WTC11 (cell line): Measurements from ENCODE around the gene CRTC2. TPM values are rescaled to one million over a fixed set of nuclear protein-coding genes. Genes with fewer than 3 reads are reported as not detected.

ENCODE experiments used
- AFF4 ChIP-seq: sonication (generic); formaldehyde crosslinking; IDR thresholded peaks from 2 replicates; pipeline ENCODE4 v1.8.1; 2023; ENCODE audit warnings: mild to moderate bottlenecking, missing genetic modification reagents, borderline replicate concordance
- ARID4B ChIP-seq: sonication (generic); formaldehyde crosslinking; IDR thresholded peaks from 2 replicates; pipeline ENCODE4 v1.8.0; 2023; ENCODE audit warnings: missing genetic modification reagents, mild to moderate bottlenecking, borderline replicate concordance
- CBFB ChIP-seq: sonication (generic); formaldehyde crosslinking; IDR thresholded peaks from 2 replicates; pipeline ENCODE4 v1.8.1; 2022; ENCODE audit warnings: mild to moderate bottlenecking, low read depth, missing genetic modification reagents
- ESRRA ChIP-seq: sonication (generic); formaldehyde crosslinking; IDR thresholded peaks from 2 replicates; pipeline ENCODE4 v1.8.1; 2022; ENCODE audit warnings: mild to moderate bottlenecking, missing genetic modification reagents, borderline replicate concordance
- GRHL2 ChIP-seq: fragments of 250-450 bp; sonication (Bioruptor Pico); IDR thresholded peaks from 2 replicates; pipeline ENCODE4 v1.8.0; 2022; ENCODE audit warnings: mild to moderate bottlenecking, moderate library complexity; ENCODE audit not compliant: insufficient replicate concordance, severe bottlenecking
- GTF2I ChIP-seq: fragments of 250-450 bp; sonication (Bioruptor Pico); conservative IDR thresholded peaks from 2 replicates; pipeline ENCODE4 v1.4.0; 2021; ENCODE audit warnings: mild to moderate bottlenecking
- IRF1 ChIP-seq: sonication (generic); formaldehyde crosslinking; IDR thresholded peaks from 2 replicates; pipeline ENCODE4 v1.8.0; 2023; ENCODE audit warnings: missing genetic modification reagents
- IRF2 ChIP-seq: sonication (generic); formaldehyde crosslinking; IDR thresholded peaks from 2 replicates; pipeline ENCODE4 v1.8.0; 2022; ENCODE audit warnings: low read depth, missing genetic modification reagents, borderline replicate concordance
- MAX ChIP-seq: sonication (generic); formaldehyde crosslinking; IDR thresholded peaks from 2 replicates; pipeline ENCODE4 v1.8.0; 2022; ENCODE audit warnings: mild to moderate bottlenecking, missing genetic modification reagents
- MLX ChIP-seq: sonication (generic); formaldehyde crosslinking; IDR thresholded peaks from 2 replicates; pipeline ENCODE4 v1.8.1; 2023; ENCODE audit warnings: mild to moderate bottlenecking, missing genetic modification reagents, moderate library complexity
- MYBL2 ChIP-seq: sonication (generic); formaldehyde crosslinking; IDR thresholded peaks from 2 replicates; pipeline ENCODE4 v1.8.1; 2023; ENCODE audit warnings: mild to moderate bottlenecking, moderate library complexity, missing genetic modification reagents
- NR3C1 ChIP-seq: sonication (generic); formaldehyde crosslinking; conservative IDR thresholded peaks from 2 replicates; pipeline ENCODE4 v1.8.1; 2023; ENCODE audit warnings: low read depth, mild to moderate bottlenecking, missing genetic modification reagents
- PRRX2 ChIP-seq: fragments of 250-450 bp; sonication (Bioruptor Pico); IDR thresholded peaks from 2 replicates; pipeline ENCODE4 v1.8.0; 2021; ENCODE audit warnings: mild to moderate bottlenecking
- STAT6 ChIP-seq: sonication (generic); formaldehyde crosslinking; conservative IDR thresholded peaks from 2 replicates; pipeline ENCODE4 v1.8.1; 2023; ENCODE audit warnings: mild to moderate bottlenecking, low read depth, missing genetic modification reagents, moderate library complexity
- ZNF219 ChIP-seq: sonication (generic); formaldehyde crosslinking; IDR thresholded peaks from 2 replicates; pipeline ENCODE4 v1.8.0; 2023; ENCODE audit warnings: missing genetic modification reagents, mild to moderate bottlenecking, borderline replicate concordance
- ZNF232 ChIP-seq: sonication (generic); formaldehyde crosslinking; IDR thresholded peaks from 2 replicates; pipeline ENCODE4 v1.8.0; 2022; ENCODE audit warnings: mild to moderate bottlenecking, missing genetic modification reagents
- ZNF263 ChIP-seq: sonication (generic); formaldehyde crosslinking; IDR thresholded peaks from 2 replicates; pipeline ENCODE4 v1.8.1; 2022; ENCODE audit warnings: low read depth, mild to moderate bottlenecking, moderate library complexity, missing genetic modification reagents
- ZNF281 ChIP-seq: sonication (generic); formaldehyde crosslinking; IDR thresholded peaks from 2 replicates; pipeline ENCODE4 v1.8.0; 2023; ENCODE audit warnings: mild to moderate bottlenecking, missing genetic modification reagents
- ZNF425 ChIP-seq: fragments of 250-450 bp; sonication (Bioruptor Pico); conservative IDR thresholded peaks from 2 replicates; pipeline ENCODE4 v1.9.0; 2021; ENCODE audit warnings: mild to moderate bottlenecking
- total RNA-seq: library from RNA; stranded (reverse); gene quantifications from 3 replicates; pipeline ENCODE4 v1.2.3, GENCODE V29; 2021

CRTC2 gene
- total RNA-seq, 1 experiment from 2014 or later, result 43.7 TPM

- no peak for TF ChIP-seq ZNF219 (CRISPR knock-in tag)
- no peak for TF ChIP-seq PRRX2 (CRISPR knock-in tag)
- no peak for TF ChIP-seq ESRRA (CRISPR knock-in tag)
- TF ChIP-seq ZNF263 (CRISPR knock-in tag), result no peak
- no peak for TF ChIP-seq IRF1
- TF ChIP-seq NR3C1 (CRISPR knock-in tag), result peak; percentile 24; the same call in 1 of the 2 replicates
- TF ChIP-seq GRHL2 (CRISPR knock-in tag), result no peak
- TF ChIP-seq STAT6, result no peak
- 0 out of 2 replicates have a peak, but pooled peaks have one; percentile 33 for TF ChIP-seq ARID4B (CRISPR knock-in tag)
- no peak for TF ChIP-seq ZNF425
- no peak for TF ChIP-seq MLX (CRISPR knock-in tag)
- TF ChIP-seq ZNF281 (CRISPR knock-in tag), result peak; percentile 49; the same call in 1 of the 2 replicates
- TF ChIP-seq IRF2 (CRISPR knock-in tag), result no peak
- TF ChIP-seq GTF2I (CRISPR knock-in tag), result no peak
- no peak for TF ChIP-seq ZNF232 (CRISPR knock-in tag)
- peak; percentile 66 for TF ChIP-seq MYBL2 (CRISPR knock-in tag)
- no peak for TF ChIP-seq CBFB (CRISPR knock-in tag)
- TF ChIP-seq MAX, result peak; percentile 62; the same call in 1 of the 2 replicates
- peak; percentile 21; the same call in 1 of the 2 replicates for TF ChIP-seq AFF4 (CRISPR knock-in tag)
These were observed 4.8 kb upstream of the CRTC2 start, which contains the start of gene SLC39A1 (continued) for GRCh38 chr1:153963030-153963849.
